Loucy (cell line): Measurements from ENCODE around the gene COL4A5.

Experiments used
- H2AFZ ChIP-seq: fragments of 200-600 bp; sonication (generic); 2 replicates; pipeline ENCODE4 v1.6.0; 2016; ENCODE audit warnings: antibody characterized with exemption, mild to moderate bottlenecking, low read length, moderate library complexity
- H3F3A ChIP-seq: fragments of 200-600 bp; 2 replicates; pipeline ENCODE4 v1.6.0; 2016; ENCODE audit warnings: antibody characterized with exemption, low read depth, mild to moderate bottlenecking
- H3K27me3 ChIP-seq: fragments of 200-600 bp; sonication (generic); 2 replicates; pipeline ENCODE4 v1.6.1; 2014; ENCODE audit warnings: low read length, mild to moderate bottlenecking; ENCODE audit not compliant: insufficient read depth, poor library complexity, severe bottlenecking
- H3K36me3 ChIP-seq: fragments of 200-600 bp; sonication (generic); 2 replicates; pipeline ENCODE4 v1.6.1; 2016; ENCODE audit warnings: low read length; ENCODE audit not compliant: insufficient read depth
- H3K4me1 ChIP-seq: fragments of 200-600 bp; sonication (generic); 2 replicates; pipeline ENCODE4 v1.5.1; 2014; ENCODE audit warnings: low read length, mild to moderate bottlenecking; ENCODE audit not compliant: insufficient read depth, poor library complexity, severe bottlenecking
- H3K4me2 ChIP-seq: fragments of 200-600 bp; sonication (generic); 2 replicates; pipeline ENCODE4 v1.6.0; 2014; ENCODE audit warnings: antibody characterized with exemption, low read length, low read depth, mild to moderate bottlenecking; ENCODE audit not compliant: poor library complexity, severe bottlenecking
- H3K4me3 ChIP-seq: fragments of 200-600 bp; sonication (generic); 2 replicates; pipeline ENCODE4 v1.5.1; 2014; ENCODE audit warnings: low read length, mild to moderate bottlenecking, mixed read lengths; ENCODE audit not compliant: poor library complexity, severe bottlenecking
- H3K79me2 ChIP-seq: fragments of 200-600 bp; sonication (generic); 2 replicates; pipeline ENCODE4 v1.6.1; 2014; ENCODE audit warnings: low read length; ENCODE audit not compliant: insufficient read depth
- H3K9ac ChIP-seq: fragments of 200-600 bp; sonication (generic); 2 replicates; pipeline ENCODE4 v1.6.0; 2014; ENCODE audit warnings: mild to moderate bottlenecking, low read depth, low read length, moderate library complexity; ENCODE audit not compliant: poor library complexity, severe bottlenecking
- H3K9me2 ChIP-seq: fragments of 200-600 bp; sonication (generic); replicated peaks from 2 replicates; pipeline ENCODE4 v1.6.1; 2016; ENCODE audit warnings: low read depth, low read length, mixed read lengths
- H3K9me3 ChIP-seq: fragments of 200-600 bp; sonication (generic); 2 replicates; pipeline ENCODE4 v1.6.1; 2014; ENCODE audit warnings: mild to moderate bottlenecking, antibody characterized with exemption, low read length, low read depth; ENCODE audit not compliant: insufficient read depth
- H4K20me1 ChIP-seq: fragments of 200-600 bp; sonication (generic); 2 replicates; pipeline ENCODE4 v1.6.0; 2014; ENCODE audit warnings: antibody characterized with exemption, low read length, mild to moderate bottlenecking; ENCODE audit not compliant: insufficient read depth, poor library complexity, severe bottlenecking
- CTCF ChIP-seq: fragments of 200-600 bp; sonication (generic); conservative IDR thresholded peaks from 2 replicates; pipeline ENCODE4 v1.5.1; 2014; ENCODE audit warnings: mild to moderate bottlenecking, antibody characterized with exemption, low read length
- EZH2phosphoT487 ChIP-seq: fragments of 200-600 bp; IDR thresholded peaks from 2 replicates; pipeline ENCODE4 v1.6.1; 2018; ENCODE audit warnings: antibody characterized with exemption, mild to moderate bottlenecking, moderate library complexity, borderline replicate concordance

COL4A5 gene

GRCh38 chrX:108666101-108666500 is 226.5 kb downstream of the COL4A5 start:
- H3K27me3 ChIP-seq, result no peaks in the 10 kb centered on the region
- no peaks in the 10 kb centered on the region for H3K9me2 ChIP-seq
- H2AFZ ChIP-seq, result no peak overlapping the region
- no peaks in the 10 kb centered on the region for H3K9me3 ChIP-seq
- no peaks in the 10 kb centered on the region for H3K79me2 ChIP-seq
- no peak overlapping the region for H3K4me2 ChIP-seq
- H3F3A ChIP-seq, result no peaks in the 10 kb centered on the region
- H3K4me1 ChIP-seq, result no peaks in the 10 kb centered on the region
- no peaks in the 10 kb centered on the region for H3K36me3 ChIP-seq
- no peak for TF ChIP-seq CTCF
- no peaks in the 10 kb centered on the region for H4K20me1 ChIP-seq
- H3K9ac ChIP-seq, result no peak overlapping the region
- no peak overlapping the region for H3K4me3 ChIP-seq

GRCh38 chrX:108671526-108671925 is 231.9 kb downstream of the COL4A5 start:
- Histone ChIP-seq H4K20me1 (no peaks in the 10 kb centered on the region), H2AFZ (no peak overlapping the region), H3K4me2 (no peak overlapping the region), H3F3A (no peaks in the 10 kb centered on the region), H3K4me3 (no peak overlapping the region), H3K79me2 (no peaks in the 10 kb centered on the region), H3K9ac (no peak overlapping the region), H3K27me3 (no peaks in the 10 kb centered on the region), H3K9me3 (no peaks in the 10 kb centered on the region), H3K4me1 (no peaks in the 10 kb centered on the region), H3K9me2 (no peaks in the 10 kb centered on the region), H3K36me3 (no peaks in the 10 kb centered on the region)
- TF ChIP-seq EZH2phosphoT487 (no peak), CTCF (no peak)

GRCh38 chrX:108696690-108697089 is 257.1 kb downstream of the COL4A5 start:
- H3K4me1 ChIP-seq, result no peaks in the 10 kb centered on the region
- H3K79me2 ChIP-seq, result no peaks in the 10 kb centered on the region
- no peaks in the 10 kb centered on the region for H3K36me3 ChIP-seq
- no peaks in the 10 kb centered on the region for H3K9me2 ChIP-seq
- no peaks in the 10 kb centered on the region for H3K27me3 ChIP-seq
- H3K4me2 ChIP-seq, result no peak overlapping the region
- H3F3A ChIP-seq, result no peaks in the 10 kb centered on the region
- H4K20me1 ChIP-seq, result no peaks in the 10 kb centered on the region
- no peaks in the 10 kb centered on the region for H3K9me3 ChIP-seq
- TF ChIP-seq EZH2phosphoT487, result no peak
- no peak for TF ChIP-seq CTCF
- H3K9ac ChIP-seq, result no peak overlapping the region
- no peak overlapping the region for H2AFZ ChIP-seq
- no peak overlapping the region for H3K4me3 ChIP-seq
